DOHH2 (cell line): ENCODE data around the gene VRK2.

Experiments used
- EZH2phosphoT487 ChIP-seq: fragments of 200-600 bp; sonication (generic); IDR thresholded peaks from 2 replicates; pipeline ENCODE4 v1.6.1; 2017; ENCODE audit warnings: borderline replicate concordance, mild to moderate bottlenecking, antibody characterized with exemption, low read length, moderate library complexity, mixed read lengths
- TF ChIP-seq, protein P1 (sequence below): fragments of 200-600 bp; sonication (generic); IDR thresholded peaks from one replicate; pipeline ENCODE4 v1.5.1; 2014; ENCODE audit warnings: antibody characterized with exemption, mild to moderate bottlenecking, low read depth, low read length; ENCODE audit not compliant: poor library complexity, severe bottlenecking

DNA sequence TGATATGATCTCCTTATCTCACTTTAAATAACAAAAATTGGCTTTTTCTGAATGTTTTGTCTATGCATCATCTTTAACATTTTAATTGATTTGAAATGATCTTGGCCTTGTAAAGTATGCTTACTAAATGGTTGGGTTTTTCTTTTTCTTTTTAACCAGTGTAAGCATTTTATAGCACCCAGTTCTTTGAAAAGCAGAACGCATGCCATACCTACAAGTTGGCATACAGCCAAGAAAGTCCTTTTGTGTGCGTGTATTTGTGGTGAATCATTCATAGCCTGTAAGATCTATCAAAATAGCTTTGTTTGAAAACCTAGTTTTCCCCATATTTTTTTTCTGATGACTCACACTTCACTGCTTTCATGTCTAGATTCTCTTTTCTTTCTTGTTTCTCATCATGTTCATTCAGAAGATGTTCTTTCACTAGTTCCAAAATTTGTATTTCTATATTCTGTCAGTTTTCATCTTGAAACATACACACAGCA lies 4.1 kb upstream of the VRK2 start:
- TF ChIP-seq, protein P1, sequence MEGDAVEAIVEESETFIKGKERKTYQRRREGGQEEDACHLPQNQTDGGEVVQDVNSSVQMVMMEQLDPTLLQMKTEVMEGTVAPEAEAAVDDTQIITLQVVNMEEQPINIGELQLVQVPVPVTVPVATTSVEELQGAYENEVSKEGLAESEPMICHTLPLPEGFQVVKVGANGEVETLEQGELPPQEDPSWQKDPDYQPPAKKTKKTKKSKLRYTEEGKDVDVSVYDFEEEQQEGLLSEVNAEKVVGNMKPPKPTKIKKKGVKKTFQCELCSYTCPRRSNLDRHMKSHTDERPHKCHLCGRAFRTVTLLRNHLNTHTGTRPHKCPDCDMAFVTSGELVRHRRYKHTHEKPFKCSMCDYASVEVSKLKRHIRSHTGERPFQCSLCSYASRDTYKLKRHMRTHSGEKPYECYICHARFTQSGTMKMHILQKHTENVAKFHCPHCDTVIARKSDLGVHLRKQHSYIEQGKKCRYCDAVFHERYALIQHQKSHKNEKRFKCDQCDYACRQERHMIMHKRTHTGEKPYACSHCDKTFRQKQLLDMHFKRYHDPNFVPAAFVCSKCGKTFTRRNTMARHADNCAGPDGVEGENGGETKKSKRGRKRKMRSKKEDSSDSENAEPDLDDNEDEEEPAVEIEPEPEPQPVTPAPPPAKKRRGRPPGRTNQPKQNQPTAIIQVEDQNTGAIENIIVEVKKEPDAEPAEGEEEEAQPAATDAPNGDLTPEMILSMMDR: no peak
- TF ChIP-seq EZH2phosphoT487: no peak
